Right forelimb (tissue), 1 donor: ENCODE data around the gene PRR19.
"Not testable (repeated sequence)": the region's sequence is repeated elsewhere in the genome, so short reads cannot be mapped to it uniquely, and the experiment has no call there.

Experiments
- DNase-seq: peaks from one replicate; pipeline ENCODE4 v3.0.0-alpha.2; 2018

The PRR19 gene

DNA sequence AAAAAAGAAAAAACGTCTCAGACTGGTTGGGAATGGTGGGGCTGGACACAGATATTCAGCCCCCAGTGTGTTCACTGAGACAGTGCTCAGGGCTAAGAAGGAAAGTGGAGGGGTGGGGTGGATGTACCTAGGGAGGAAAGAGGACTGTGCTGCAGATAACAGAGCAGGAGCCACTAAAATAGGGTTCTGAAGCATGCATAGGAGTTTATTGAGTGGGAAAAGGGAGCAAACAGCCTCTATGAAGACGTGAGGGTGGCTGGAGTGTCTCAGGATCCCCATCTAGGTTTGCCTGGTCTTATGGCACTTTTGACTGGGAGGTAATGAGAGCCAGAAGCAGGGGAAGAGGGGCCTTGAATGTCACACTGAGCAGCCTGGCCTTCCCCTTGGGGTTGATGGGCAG, 26.9 kb downstream of the PRR19 start:
- no peak for DNase-seq

DNA sequence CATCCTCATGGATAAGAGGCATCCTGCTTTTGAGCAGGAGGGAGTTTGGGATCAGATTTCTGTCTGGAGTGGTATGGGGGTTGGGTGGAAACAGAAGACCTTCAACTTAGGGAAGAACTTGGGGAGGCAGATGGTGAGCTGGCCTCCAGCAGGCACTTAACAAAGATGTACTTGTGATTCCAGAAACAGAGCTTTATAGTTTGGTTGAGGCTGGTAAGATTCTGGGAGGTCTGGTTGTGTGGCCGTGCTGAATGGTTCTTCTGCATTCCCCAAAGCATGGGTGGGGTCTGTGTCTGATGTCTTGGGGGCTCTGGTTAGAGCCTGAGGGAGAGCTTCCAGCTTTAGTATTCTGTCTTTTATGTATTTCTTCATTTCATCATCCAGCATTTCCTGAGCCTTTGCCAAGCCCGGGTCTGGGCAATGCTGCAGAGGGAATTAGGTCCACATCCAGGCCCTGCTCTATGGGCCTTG, 28.3 kb downstream of the PRR19 start:
- no peak for DNase-seq

DNA sequence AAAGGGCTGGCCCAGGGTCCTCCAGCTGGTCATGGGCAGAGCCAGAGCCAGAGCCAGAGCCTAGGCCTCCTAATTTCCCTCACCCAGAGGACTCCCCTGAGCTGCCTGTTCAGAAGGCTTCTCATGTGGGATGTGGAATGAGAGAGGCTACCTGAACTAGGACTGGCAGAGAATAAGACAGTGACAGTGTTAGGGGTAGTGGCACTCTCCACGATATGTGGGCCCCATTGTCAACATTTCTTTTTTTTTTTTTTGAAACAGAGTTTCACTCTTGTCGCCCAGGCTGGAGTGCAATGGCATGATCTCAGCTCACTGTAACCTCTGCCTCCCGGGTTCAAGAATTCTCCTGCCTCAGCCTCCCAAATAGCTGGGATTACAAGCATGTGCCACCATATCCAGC, 29.4 kb downstream of the PRR19 start:
- not testable (repeated sequence) for DNase-seq

DNA sequence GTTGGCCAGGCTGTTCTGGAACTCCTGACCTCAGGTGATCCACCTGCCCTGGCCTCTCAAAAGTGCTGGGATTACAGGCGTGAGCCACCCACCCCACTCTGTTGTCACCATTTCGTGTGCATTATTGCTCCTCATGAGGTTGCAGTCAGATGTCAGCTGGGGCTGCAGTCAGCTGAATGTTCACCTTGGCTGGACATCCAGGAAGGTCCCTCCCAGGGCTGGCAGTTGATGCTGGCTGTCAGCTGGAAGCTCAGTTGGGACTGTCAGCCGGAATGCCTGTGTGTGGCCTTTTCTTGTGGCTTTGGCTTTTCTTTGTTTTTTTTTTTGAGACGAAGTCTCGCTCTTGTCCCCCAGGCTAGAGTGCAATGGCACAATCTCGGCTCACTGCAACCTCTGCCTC, 30.1 kb downstream of the PRR19 start:
- no peak for DNase-seq

DNA sequence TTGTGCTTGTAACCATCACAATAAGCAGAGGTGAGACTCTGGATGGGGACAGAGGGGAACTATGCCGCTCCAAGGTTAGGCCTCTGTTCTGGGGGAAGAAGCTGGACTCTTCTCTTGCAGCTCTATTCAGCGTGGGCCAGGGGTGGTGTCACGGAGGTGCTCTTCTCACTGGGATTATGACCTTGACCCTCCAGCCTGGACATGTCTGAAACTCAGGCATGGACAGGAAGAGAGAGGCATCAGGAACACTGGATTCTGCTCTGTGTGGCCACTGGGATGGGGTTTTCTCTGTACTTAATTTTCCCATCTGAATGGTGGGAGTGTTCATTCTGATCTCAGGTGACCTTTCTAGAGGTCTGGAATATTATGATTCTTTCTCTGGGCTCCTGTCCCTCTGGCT, 31.1 kb downstream of the PRR19 start:
- no peak for DNase-seq

DNA sequence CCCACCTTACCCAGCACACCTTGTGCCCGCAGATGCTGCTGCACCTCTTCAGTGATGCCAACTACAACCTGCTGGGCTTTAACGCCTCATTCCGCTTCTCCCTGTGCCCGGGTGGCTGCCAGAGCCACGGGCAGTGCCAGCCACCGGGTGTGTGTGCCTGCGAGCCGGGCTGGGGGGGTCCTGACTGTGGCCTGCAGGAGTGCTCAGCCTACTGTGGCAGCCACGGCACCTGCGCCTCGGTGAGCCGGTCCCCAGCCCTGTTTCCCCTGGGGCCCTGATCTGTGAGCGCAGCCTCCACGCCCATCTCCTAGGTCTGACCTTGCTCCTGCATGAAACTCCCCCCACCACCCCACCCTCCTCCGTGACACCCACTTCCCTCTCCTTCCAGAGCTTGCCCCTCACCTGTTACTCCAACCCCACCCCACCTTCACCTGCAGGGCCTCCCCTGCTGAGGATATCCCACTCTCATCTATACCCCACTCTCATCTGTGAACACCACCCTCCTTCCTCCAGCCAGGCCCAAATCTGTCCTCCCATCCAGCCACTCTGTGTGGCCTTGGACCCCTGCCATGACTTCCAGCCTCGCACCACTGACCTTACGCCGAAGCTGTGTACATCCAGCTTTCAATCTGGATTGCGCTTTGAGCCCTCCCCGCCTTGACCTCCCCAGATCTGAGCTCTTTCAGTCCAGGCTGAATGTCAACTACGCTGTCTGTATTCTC, 32.2 kb downstream of the PRR19 start:
- DNase-seq: no peak

DNA sequence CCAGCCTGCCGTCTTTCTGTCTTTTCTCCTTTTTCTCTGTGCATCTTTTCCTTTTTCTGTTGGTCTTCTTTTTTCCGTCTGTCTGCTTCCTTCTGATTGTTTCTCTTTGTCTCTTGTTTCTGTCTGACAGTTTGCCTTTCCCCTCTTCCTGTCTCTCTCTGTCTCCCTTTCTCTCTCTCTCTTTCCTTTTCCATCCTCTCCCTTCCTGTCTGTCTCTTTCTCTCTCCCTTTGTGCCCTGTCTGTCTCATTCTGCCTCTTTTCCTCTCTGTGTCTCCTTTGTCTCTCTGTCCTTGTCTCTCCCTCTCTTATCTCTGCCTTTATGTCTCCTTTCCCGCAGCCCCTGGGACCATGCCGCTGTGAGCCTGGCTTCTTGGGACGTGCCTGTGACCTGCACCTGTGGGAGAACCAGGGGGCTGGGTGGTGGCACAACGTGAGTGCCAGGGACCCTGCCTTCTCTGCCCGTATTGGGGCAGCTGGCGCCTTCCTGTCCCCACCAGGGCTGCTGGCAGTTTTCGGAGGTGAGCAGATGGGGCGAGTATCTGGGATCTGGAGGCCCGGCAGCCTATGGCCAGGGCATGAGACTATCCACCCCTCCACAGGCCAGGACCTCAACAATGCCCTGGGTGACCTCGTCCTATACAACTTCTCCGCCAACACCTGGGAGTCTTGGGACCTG, 32.9 kb downstream of the PRR19 start:
- no peak for DNase-seq

DNA sequence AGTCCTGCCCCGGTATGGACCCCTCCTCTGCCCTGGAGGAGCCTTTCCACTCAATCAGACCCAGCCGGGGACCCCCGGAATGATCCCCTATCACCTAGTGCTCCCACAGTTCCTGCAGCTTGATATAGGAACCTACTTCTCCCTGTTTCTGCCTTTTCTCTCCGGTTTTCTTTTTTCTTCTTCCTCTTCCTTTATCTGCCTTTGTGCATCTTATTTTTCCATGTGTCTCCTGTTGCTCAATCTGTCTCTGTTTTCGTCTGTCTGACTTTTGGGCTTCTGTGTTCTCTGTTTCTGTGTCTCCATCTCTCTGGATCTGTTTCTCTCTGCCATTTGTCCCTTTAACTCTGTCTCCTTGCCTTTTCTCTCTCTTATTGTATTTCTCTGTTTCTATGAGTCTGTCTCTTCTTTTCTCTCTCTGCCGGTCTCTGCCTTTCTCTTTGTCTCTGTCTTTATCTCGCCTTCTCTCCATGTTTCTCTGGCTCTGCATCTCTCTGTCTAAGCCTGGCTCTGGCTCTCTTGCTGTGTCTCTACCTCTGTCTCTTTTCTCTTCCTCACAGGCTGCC, 33.5 kb downstream of the PRR19 start:
- DNase-seq: no peak

DNA sequence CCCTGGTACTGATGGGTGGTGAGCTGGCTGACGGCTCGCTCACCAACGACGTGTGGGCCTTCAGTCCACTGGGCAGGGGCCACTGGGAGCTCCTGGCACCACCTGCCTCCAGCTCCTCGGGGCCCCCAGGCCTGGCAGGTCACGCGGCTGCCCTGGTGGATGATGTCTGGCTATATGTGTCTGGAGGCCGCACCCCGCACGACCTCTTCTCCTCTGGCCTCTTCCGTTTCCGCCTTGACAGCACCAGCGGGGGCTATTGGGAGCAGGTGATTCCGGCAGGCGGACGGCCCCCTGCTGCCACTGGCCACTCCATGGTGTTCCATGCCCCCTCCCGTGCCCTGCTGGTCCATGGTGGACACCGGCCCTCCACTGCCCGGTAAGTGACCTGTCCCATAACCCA, 34.0 kb downstream of the PRR19 start:
- DNase-seq: no peak

DNA sequence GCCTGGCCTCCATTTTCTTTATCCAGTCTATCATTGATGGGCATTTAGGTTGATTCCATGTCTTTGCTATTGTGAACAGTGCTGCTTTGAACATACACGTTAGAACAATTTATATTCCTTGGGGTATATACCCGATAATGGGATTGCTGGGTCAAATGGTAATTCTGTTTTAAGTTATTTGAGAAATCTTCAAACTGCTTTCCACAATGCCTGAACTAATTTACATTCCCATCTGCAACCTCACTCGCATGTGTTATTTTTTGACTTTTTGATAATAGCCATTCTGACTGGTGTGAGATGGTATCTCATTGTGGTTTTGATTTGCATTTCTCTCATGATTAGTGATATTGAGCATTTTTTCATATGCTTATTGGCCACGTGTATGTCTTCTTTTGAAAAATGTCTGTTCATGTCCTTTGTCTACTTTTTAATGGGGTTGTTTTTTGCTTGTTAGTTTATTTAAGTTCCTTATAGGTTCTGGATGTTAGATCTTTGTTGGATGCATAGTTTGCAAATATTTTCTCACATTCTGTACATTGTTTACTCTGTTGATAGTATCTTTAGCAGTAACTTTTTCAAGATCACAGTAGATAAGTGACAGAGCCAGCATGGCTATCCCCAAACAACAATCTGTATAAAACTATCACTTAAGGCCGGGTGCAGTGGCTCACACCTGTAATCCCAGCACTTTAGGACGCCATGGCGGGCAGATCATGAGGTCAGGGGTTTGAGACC, 37.4 kb downstream of the PRR19 start:
- not testable (repeated sequence) for DNase-seq

DNA sequence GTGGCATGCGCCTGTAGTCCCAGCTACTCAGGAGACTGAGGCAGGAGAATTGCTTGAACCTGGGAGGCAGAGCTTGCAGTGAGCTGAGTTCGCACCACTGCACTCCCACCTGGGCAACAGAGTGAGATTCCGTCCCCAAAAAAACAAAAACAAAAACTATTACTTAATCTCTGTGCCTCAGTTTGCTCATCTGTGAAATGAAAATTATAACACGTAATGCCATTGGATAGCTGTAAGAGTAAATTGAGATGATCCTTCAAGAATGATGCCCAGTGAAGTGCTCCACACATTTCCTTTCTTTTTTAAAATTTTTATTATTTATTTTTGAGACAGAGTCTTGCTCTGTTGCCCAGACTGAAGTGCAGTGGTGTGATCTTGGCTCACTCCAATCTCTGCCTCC, 38.0 kb downstream of the PRR19 start:
- DNase-seq: not testable (repeated sequence)

DNA sequence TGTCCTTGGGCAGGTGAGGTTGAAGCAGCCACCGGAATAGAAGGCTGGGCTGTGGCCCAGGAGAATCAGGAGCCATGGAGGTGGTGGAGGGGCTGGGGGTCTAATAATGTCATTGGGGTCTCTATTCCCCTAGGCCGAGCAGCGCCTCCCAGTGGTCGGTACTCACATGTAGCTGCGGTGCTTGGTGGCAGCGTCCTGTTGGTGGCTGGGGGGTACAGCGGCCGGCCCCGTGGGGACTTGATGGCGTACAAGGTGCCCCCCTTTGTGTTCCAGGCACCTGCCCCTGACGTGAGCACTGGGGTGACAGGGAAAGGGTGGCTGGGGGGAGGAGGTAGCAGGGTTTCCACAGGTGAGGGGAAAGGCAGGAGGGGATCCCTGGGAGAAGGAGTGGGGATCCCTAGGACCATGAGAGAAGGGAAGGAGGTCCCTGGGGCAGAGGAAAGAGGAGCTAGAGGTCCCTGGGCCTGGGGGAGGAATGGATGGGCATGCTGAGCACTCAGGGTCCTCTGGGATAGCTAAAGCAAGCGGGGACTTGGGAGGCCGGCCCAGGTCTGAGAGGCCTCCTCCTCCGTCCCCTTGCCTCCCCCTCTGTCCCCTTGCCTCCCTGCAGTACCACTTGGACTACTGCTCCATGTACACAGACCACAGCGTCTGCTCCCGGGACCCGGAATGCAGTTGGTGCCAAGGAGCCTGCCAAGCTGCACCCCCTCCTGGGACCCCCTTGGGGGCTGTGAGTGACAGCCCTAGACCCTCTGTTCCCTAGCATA, 41.6 kb downstream of the PRR19 start:
- no peak for DNase-seq

DNA sequence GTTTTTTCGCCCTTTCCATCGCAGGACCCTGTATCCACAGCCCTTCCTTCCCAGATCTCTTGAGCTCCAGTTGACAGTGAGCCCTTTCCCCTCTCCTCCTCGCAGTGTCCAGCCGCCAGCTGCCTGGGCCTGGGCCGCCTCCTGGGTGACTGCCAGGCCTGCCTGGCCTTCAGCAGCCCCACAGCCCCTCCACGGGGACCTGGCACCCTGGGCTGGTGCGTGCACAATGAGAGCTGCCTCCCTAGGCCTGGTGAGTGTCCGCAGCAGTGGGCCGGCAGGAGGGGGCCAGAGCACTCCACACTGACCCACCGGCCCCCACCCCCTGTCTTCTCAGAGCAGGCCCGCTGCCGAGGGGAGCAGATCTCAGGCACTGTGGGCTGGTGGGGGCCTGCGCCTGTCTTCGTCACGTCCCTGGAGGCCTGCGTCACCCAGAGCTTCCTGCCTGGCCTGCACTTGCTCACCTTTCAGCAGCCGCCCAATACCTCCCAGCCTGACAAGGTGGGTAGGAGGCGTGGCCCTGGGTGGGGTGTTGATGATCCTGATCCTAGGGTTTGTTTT, 42.5 kb downstream of the PRR19 start:
- no peak for DNase-seq

DNA sequence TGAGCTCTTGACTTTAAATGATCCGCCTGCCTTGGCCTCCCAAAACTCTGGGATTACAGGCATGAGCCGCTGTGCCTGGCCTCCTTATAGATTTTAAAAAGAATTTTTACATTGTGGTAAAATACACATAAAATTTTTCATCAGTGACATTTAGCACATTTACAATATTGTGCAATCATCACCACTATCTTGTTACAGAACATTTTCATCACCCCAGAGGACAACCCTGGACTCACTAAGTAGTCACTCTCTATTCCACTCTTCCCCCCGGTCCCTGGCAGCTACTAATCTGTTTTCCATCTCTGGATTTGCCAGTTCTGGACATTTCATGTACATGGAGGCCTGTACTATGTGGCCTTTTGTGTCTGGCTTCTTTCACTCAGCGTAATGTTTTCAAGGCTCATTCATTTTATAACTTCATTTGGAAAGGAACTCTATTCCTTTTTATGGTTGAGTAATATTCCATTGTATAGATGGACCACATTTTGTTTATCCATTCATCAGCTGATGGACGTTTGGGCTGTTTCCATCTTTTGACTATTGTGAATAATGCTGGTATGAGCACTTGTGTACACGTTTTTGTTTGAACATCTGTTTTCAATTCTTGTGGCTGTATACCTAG, 43.4 kb downstream of the PRR19 start:
- no peak for DNase-seq

DNA sequence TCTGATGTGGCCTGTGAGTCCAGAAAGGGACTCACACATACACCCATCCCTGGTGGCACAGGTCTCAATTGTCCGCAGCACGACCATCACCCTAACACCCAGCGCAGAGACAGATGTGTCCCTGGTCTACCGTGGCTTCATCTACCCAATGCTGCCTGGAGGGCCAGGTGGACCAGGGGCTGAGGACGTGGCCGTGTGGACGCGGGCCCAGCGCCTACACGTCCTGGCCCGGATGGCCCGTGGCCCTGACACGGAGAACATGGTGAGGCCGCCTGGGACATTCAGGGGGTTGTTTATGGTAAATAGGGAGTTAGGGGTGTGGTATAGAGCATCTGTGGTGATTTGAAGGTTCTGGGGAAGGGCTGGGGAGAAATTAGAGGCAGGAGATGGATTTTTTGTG, 46.3 kb downstream of the PRR19 start:
- no peak for DNase-seq

DNA sequence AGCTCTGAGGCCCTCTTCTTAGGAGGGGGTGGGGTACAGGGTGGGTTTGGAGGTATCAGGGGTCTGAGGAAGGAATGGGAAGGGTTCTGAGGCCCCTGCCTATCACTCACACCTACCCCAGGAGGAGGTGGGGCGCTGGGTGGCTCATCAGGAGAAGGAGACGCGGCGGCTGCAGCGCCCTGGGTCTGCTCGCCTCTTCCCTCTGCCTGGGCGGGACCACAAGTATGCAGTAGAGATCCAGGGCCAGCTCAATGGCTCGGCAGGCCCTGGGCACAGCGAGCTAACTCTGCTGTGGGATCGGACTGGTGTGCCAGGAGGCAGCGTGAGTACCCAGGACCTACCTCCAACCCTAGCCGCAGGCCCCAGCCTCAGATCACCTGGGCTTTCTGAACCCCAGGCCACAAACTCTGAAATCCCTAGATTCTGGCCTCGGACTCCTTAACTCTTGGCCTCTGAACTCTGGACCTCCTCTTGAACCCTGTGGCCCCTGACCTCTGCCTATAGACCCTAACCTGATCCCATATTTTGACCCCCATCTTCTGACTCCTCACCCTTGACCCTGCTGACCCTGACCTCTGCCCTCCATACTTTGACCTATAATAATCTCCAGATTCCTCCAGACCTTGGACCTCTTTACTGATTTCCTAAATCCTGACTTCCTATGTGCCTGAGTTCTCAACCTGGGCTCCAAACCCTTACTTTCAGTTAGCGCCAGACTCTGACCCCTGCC, 47.6 kb downstream of the PRR19 start:
- no peak for DNase-seq

DNA sequence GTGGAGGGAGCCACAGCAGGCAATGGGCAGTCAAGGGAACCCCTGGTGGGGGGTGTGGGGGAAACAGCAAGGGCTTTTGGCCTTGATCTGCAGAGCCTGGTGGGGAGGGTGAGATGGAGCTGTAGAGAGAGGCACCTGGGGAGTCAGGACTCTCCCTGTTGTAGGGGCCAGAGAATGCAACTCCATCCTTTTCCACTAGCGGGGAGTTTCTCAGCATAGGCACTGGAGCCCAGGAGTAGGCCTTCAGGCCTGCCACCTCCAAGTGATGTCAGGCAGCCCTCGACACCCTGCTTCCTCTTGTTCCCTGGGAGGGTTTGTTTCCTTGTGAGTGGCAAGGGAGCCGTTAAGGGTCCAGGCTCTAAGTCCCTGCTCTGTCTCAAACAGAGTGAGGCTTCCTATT, 48.5 kb downstream of the PRR19 start:
- DNase-seq: no peak

DNA sequence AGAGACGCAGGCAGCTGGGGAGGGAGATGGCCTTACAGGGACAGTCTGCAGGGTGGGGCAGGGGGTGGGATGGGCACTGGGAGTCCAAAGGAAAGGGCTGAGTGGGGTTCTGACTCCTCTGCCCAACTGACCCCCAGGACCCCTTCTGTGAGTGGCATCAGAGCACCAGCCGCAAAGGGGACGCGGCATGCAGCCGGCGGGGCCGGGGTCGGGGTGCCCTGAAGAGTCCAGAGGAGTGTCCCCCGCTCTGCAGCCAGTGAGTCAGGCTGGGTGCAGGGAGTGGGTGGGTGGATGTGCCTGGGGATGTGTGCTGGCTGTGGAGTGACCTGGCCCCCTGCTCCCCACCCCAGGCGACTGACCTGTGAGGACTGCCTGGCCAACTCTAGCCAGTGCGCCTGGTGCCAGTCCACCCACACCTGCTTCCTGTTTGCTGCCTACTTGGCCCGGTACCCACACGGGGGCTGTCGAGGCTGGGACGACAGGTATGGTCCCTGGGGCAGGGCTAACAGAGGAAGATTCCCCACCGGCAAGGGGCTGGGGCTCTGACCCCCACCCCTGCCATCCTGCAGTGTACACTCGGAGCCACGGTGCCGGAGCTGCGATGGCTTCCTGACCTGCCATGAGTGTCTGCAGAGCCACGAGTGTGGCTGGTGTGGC, 49.3 kb downstream of the PRR19 start:
- no peak for DNase-seq

DNA sequence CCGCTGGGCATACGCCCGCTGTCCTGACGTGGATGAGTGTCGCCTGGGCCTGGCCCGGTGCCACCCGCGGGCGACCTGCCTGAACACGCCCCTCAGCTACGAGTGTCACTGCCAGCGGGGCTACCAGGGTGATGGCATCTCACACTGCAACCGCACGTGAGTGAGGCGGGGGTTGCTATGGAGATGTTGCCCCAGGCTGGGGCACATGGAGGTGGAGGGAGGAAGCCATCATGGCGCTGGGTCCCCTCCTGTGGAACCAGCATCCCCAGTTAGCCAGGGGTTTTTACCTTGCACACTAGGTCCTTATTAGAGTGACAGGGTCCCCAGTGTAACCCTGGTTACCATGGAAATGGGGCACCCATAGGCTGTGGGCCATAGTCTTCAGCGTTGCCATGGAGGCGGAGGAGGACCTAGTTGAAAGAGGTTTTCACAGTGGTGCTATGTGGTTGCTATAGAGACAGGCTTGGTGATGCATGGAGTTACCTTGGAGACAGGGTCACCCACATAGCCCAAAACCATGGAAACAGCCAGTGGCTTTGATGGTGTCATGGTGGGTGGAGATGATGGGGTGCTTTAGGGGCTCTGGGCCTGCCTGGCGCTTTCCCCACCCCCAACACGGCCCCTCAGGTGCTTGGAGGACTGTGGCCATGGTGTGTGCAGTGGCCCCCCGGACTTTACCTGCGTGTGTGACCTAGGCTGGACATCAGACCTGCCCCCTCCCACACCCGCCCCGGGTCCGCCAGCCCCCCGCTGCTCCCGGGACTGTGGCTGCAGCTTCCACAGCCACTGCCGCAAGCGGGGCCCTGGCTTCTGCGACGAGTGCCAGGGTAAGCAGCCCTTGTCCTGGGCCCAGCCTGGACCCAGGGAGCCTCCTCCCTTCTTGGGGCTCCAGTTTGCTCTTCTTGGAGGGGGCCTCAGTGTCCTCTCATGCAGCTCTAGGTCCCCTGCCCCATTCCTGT, 50.6 kb downstream of the PRR19 start:
- DNase-seq: no peak
